HFF-Myc (cell line): ENCODE results near the gene WDR73.
A peak's percentile ranks its signal among the peaks of the same experiment; 100 is the strongest.

Source experiments
- DNase-seq: peaks from one replicate; pipeline ENCODE4 v3.0.0-alpha.2; 2011; ENCODE audit warnings: low read depth; ENCODE audit errors: extremely low read depth
- H3K4me3 ChIP-seq: replicated peaks from 2 replicates; pipeline ENCODE4 v1.5.1; 2011; ENCODE audit warnings: low read depth, mild to moderate bottlenecking, control low read depth, low read length
- CTCF ChIP-seq: IDR thresholded peaks from 2 replicates; pipeline ENCODE4 v1.5.1; 2012; ENCODE audit warnings: mild to moderate bottlenecking, low read depth, low read length, control low read depth; ENCODE audit errors: missing control alignments

The WDR73 gene

GRCh38 chr15:84633311-84634227 is 20.5 kb downstream of the WDR73 start:
- no peak for DNase-seq
- no peak for TF ChIP-seq CTCF
- peak overlapping the region; percentile 50 for H3K4me3 ChIP-seq

GRCh38 chr15:84631706-84632272 is 22.3 kb downstream of the WDR73 start:
- peak overlapping the region; percentile 50 for H3K4me3 ChIP-seq
- no peak for TF ChIP-seq CTCF
- DNase-seq = no peak

- no peak for TF ChIP-seq CTCF
- no peak for DNase-seq
- no peak overlapping the region for H3K4me3 ChIP-seq
Observed at GRCh38 chr15:84629033-84629432, 25.1 kb downstream of the WDR73 start.

- no peak for TF ChIP-seq CTCF
- H3K4me3 ChIP-seq = no peak overlapping the region
- DNase-seq = no peak
Observed at GRCh38 chr15:84625123-84625522, 29.0 kb downstream of the WDR73 start.

GRCh38 chr15:84624359-84624758 is 29.7 kb downstream of the WDR73 start:
- H3K4me3 ChIP-seq = no peak overlapping the region
- no peak for DNase-seq
- TF ChIP-seq CTCF = no peak

GRCh38 chr15:84621358-84621979 is 32.6 kb downstream of the WDR73 start:
- no peak for DNase-seq
- no peak for TF ChIP-seq CTCF
- no peak overlapping the region for H3K4me3 ChIP-seq
